ENCODE results near the gene RTL10. TPM values are rescaled to one million over a fixed set of nuclear protein-coding genes. Genes with fewer than 3 reads are reported as not detected.

Gene RTL10
- total RNA-seq, 4 donors from 2014 or later = 18.1 to 26.4 (median 23.7) TPM

DNA sequence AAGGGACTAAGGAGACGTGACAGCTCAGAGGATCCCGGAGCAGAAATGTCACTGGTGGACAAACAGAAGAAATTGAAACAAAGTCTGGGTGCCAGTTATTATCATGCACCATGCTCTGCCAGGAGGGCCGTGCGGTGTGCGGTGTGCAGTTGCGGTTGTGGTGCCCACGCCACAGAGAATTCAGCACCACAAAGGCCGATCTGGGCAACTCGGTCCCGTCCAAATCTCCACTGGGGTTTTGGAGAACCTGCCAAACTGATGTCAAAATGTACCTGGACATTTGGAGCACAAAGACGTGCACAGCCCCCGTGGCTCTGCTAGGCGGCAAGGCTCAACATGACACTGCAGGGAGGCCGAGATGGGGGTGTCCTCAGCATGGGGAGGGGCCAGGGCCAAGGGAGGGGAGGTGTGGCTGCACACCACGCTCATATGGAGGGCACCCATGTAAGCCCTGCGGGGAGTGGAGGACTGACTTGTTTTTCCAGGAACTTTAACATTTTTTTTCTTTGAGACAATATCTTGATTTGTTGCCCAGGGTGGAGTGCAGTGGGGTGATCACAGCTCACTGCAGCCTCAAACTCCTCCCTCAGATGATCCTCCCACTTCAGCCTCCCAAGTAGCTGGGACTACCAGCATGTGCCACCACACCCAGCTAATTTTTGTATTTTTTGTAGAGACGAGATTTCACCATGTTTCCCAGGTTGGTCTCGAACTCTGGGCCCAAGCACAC lies 39.4 kb downstream of the RTL10 start:
- Histone ChIP-seq H3K27ac (no peak overlapping the region), H3K4me1 (peaks cover 12 to 21% of the 10 kb centered on the region in 2 donors), H3K9me3 (no peaks in the 10 kb centered on the region), H3K4me3 (replicated peaks in 1 of 3) (no peak overlapping the region), H3K27me3 (no peaks in the 10 kb centered on the region), H3K36me3 (no peaks in the 10 kb centered on the region)
- WGBS, 2 donors = 96 to 97% methylated on average over 18 of the region's 18 CpGs
- TF ChIP-seq POLR2A (IDR thresholded peaks at IDR 0.05) = no peak
- TF ChIP-seq, protein P1, sequence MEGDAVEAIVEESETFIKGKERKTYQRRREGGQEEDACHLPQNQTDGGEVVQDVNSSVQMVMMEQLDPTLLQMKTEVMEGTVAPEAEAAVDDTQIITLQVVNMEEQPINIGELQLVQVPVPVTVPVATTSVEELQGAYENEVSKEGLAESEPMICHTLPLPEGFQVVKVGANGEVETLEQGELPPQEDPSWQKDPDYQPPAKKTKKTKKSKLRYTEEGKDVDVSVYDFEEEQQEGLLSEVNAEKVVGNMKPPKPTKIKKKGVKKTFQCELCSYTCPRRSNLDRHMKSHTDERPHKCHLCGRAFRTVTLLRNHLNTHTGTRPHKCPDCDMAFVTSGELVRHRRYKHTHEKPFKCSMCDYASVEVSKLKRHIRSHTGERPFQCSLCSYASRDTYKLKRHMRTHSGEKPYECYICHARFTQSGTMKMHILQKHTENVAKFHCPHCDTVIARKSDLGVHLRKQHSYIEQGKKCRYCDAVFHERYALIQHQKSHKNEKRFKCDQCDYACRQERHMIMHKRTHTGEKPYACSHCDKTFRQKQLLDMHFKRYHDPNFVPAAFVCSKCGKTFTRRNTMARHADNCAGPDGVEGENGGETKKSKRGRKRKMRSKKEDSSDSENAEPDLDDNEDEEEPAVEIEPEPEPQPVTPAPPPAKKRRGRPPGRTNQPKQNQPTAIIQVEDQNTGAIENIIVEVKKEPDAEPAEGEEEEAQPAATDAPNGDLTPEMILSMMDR (IDR thresholded peaks at IDR 0.05) = no peak
- DNase-seq = no peak
- intact Hi-C loops (cut with DNase I) = no loop called here

DNA sequence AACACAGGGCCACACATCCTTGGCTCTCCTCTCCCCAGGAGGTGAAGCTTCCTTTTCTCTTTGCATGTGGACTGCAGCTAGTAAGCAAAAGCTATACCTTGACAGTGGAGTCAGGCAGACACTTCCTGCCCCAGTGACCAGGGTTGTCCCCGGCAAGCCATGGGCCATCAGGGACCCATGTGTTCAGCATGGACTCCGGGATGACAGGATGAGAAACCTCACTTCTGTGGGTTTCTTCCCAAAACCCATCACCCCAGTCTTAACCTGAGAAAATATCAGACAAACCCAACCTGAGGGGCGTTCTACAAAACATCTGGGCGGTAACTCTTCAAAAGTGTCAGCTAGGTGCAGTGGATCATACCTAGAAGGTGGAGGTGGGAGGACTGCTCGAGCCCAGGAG lies 40.2 kb downstream of the RTL10 start:
- Histone ChIP-seq H3K9me3 (no peaks in the 10 kb centered on the region), H3K4me3 (replicated peaks in 1 of 3) (no peak overlapping the region), H3K4me1 (peaks cover 14 to 21% of the 10 kb centered on the region in 2 donors), H3K36me3 (no peaks in the 10 kb centered on the region), H3K27ac (no peak overlapping the region), H3K27me3 (no peaks in the 10 kb centered on the region)
- no peak for DNase-seq
- 96 to 97% methylated on average over 5 of the region's 5 CpGs for WGBS, 2 donors
- no peak for TF ChIP-seq POLR2A (IDR thresholded peaks at IDR 0.05)
- TF ChIP-seq, protein P1 (IDR thresholded peaks at IDR 0.05) = no peak
- intact Hi-C loops (cut with DNase I) = no loop called here

DNA sequence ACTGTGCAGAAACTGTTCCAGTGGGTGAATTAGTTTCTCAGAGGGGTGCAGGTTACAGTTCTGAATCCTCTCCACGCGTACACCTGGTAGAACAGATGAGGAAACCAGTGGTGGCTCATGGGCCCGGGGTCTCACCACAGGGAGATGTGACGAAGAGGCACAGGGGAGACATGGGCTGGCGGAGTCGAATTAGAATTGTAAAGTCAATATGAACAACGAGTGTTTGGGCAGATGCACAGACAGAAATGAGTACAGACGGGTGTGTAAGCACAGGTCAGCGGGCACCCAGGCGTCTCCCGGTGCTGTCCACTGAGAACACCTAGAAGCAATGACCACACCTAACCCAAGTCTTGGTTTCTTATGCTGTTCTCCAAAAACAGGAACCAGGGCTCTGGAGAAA lies 41.8 kb downstream of the RTL10 start:
- no peaks in the 10 kb centered on the region for H3K36me3 ChIP-seq
- H3K27me3 ChIP-seq = no peaks in the 10 kb centered on the region
- no peak for TF ChIP-seq POLR2A (IDR thresholded peaks at IDR 0.05)
- TF ChIP-seq, protein P1 (IDR thresholded peaks at IDR 0.05) = no peak
- no peaks in the 10 kb centered on the region for H3K9me3 ChIP-seq
- intact Hi-C loops (cut with DNase I) = no loop called here
- H3K27ac ChIP-seq = no peak overlapping the region
- WGBS, 2 donors = 94 to 95% methylated on average over 11 of the region's 11 CpGs
- H3K4me1 ChIP-seq = peaks cover 8 to 15% of the 10 kb centered on the region in 2 donors
- DNase-seq = no peak
- no peak overlapping the region for H3K4me3 ChIP-seq (replicated peaks in 1 of 3)

DNA sequence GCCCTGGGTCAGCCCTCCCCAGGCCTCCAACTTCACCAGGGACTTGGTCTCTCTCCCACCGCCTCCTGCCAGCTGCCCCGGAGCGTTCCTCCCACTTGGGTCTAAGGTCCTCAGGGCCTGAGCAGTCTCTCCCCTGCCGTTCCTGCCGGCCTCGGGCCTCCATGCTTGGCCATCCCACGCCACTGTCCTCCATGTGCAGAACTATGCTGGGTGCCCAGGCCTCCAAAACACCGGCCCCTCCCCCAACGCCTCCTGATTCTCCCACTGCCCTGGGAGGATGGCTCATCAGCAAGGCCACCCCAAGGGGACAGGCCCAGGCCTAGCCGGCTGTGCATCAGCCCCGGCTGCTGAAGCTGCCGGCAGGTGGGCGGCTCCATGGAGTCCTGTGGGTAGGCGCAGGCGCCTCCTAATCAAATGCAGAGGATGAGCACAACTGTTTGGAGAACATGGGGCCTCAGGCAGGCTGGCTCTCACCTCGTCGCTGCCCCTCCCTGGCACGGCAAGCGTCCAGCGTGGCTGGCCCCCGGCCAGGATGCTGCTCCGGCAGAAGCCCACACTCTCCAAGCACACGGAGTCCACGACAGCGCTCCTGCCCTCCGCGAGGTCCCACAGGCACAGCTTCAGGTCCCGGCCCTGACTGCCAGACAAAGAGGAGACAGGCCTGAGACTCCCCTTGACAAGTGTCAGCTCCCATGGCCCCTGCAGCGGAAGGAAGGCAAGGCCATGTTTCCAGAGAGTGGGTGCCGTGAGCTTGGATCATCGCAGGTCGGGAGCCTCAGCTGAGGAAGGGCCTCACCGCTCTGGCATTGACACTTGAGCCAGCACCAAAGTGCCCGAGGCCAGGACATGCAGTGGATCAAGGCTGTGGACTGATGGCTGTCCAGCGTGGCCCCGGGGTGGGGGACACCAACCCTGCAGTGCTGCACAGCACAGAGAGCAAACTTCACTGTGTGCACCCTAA lies 42.6 kb downstream of the RTL10 start:
- Histone ChIP-seq H3K4me1 (peaks cover 2 to 9% of the 10 kb centered on the region in 2 donors), H3K9me3 (no peaks in the 10 kb centered on the region), H3K36me3 (no peaks in the 10 kb centered on the region), H3K27ac (no peak overlapping the region), H3K27me3 (no peaks in the 10 kb centered on the region), H3K4me3 (replicated peaks in 1 of 3) (no peak overlapping the region)
- WGBS, 2 donors = 93 to 94% methylated on average over 14 to 26 of the region's 36 CpGs
- TF ChIP-seq, protein P1 (IDR thresholded peaks at IDR 0.05) = no peak
- TF ChIP-seq POLR2A (IDR thresholded peaks at IDR 0.05) = no peak
- intact Hi-C loops (cut with DNase I) = no loop called here
- peak in 1 of 2 donors; percentile 2 for DNase-seq
